ENCODE results near the gene IL1A. TPM values are rescaled to one million over a fixed set of nuclear protein-coding genes. Genes with fewer than 3 reads are reported as not detected.

The IL1A gene
- total RNA-seq, 2 experiments from 2014 or later: not detected

GRCh38 chr2:112754564-112754963 lies 29.7 kb downstream of the IL1A start:
- POLR2A ChIA-PET: interaction anchor here (1.7 kb wide), 1 partner anchor 19 kb away, joined by 3 read pairs; no protein-coding TSS in a partner anchor
- Mint-ChIP-seq H3K4me1 (ENCODE audit: low read depth) (peaks cover 40% of the 10 kb centered on the region), H3K36me3 (ENCODE audit: low read depth) (peaks cover 88% of the 10 kb centered on the region), H3K4me3 (no peak overlapping the region), H3K9me3 (ENCODE audit: insufficient read depth) (no peaks in the 10 kb centered on the region), H3K27me3 (ENCODE audit: low read depth) (no peaks in the 10 kb centered on the region), H3K27ac (no peak overlapping the region)
- no peak for ATAC-seq
- CTCF ChIA-PET: interaction anchor here (4.7 to 10.3 kb wide), 2 partner anchors 131 to 188 kb away, joined by 37 to 242 read pairs; no protein-coding TSS in a partner anchor
- no peak for DNase-seq

GRCh38 chr2:112752667-112753066 lies 31.6 kb downstream of the IL1A start:
- Mint-ChIP-seq H3K9me3 (ENCODE audit: insufficient read depth) (no peaks in the 10 kb centered on the region), H3K36me3 (ENCODE audit: low read depth) (peaks cover 88% of the 10 kb centered on the region), H3K27me3 (ENCODE audit: low read depth) (no peaks in the 10 kb centered on the region), H3K27ac (no peak overlapping the region), H3K4me1 (ENCODE audit: low read depth) (peaks cover 41% of the 10 kb centered on the region), H3K4me3 (no peak overlapping the region)
- POLR2A ChIA-PET: interaction anchor here (1.3 kb wide), 1 partner anchor 11 kb away, joined by 6 read pairs; no protein-coding TSS in a partner anchor
- DNase-seq: no peak
- CTCF ChIA-PET: interaction anchor here (0.9 to 10.3 kb wide), 7 partner anchors 11 to 189 kb away, joined by 3 to 242 read pairs (median 5); partner anchors contain the start of gene SLC20A1
- no peak for ATAC-seq

- DNase-seq: no peak
- peaks cover 41% of the 10 kb centered on the region for H3K4me1 Mint-ChIP-seq (ENCODE audit: low read depth)
- H3K27me3 Mint-ChIP-seq (ENCODE audit: low read depth): no peaks in the 10 kb centered on the region
- no peak overlapping the region for H3K4me3 Mint-ChIP-seq
- ChIA-PET POLR2A (no interaction called here), CTCF (interaction anchor here (0.8 to 10.3 kb wide), 5 partner anchors 12 to 191 kb away, joined by 3 to 242 read pairs (median 7); partner anchors contain the start of gene SLC20A1)
- no peaks in the 10 kb centered on the region for H3K9me3 Mint-ChIP-seq (ENCODE audit: insufficient read depth)
- H3K27ac Mint-ChIP-seq: no peak overlapping the region
- peaks cover 86% of the 10 kb centered on the region for H3K36me3 Mint-ChIP-seq (ENCODE audit: low read depth)
- no peak for ATAC-seq
These were observed 32.7 kb downstream of the IL1A start for GRCh38 chr2:112751451-112752197.

- Mint-ChIP-seq H3K36me3 (ENCODE audit: low read depth) (peaks cover 84% of the 10 kb centered on the region), H3K27ac (no peak overlapping the region), H3K4me1 (ENCODE audit: low read depth) (peaks cover 40% of the 10 kb centered on the region), H3K4me3 (no peak overlapping the region), H3K27me3 (ENCODE audit: low read depth) (no peaks in the 10 kb centered on the region), H3K9me3 (ENCODE audit: insufficient read depth) (no peaks in the 10 kb centered on the region)
- ChIA-PET CTCF (interaction anchor here (0.6 to 10.3 kb wide), 28 partner anchors 9 to 211 kb away, joined by 3 to 242 read pairs (median 6); partner anchors contain the start of gene SLC20A1), POLR2A (interaction anchor here (1.7 kb wide), 1 partner anchor 135 kb away, joined by 7 read pairs; no protein-coding TSS in a partner anchor)
- no peak for DNase-seq
- no peak for ATAC-seq
These were observed 33.8 kb downstream of the IL1A start for GRCh38 chr2:112750560-112750843.

GRCh38 chr2:112749755-112750559 lies 34.3 kb downstream of the IL1A start:
- Mint-ChIP-seq H3K27ac (peak overlapping the region; percentile 28), H3K4me1 (ENCODE audit: low read depth) (peaks cover 37% of the 10 kb centered on the region), H3K27me3 (ENCODE audit: low read depth) (no peaks in the 10 kb centered on the region), H3K4me3 (no peak overlapping the region), H3K9me3 (ENCODE audit: insufficient read depth) (no peaks in the 10 kb centered on the region), H3K36me3 (ENCODE audit: low read depth) (peaks cover 80% of the 10 kb centered on the region)
- POLR2A ChIA-PET: interaction anchor here (0.5 to 1.7 kb wide), 4 partner anchors 135 to 246 kb away, joined by 3 to 7 read pairs (median 4); no protein-coding TSS in a partner anchor
- CTCF ChIA-PET: interaction anchor here (0.6 to 10.3 kb wide), 59 partner anchors 10 to 249 kb away, joined by 3 to 242 read pairs (median 4); partner anchors contain the start of genes IL1A, IL1B and SLC20A1
- peak; percentile 87 for DNase-seq
- peak; percentile 93 for ATAC-seq

GRCh38 chr2:112740527-112740926 lies 43.8 kb downstream of the IL1A start:
- POLR2A ChIA-PET: interaction anchor here (0.7 kb wide), 1 partner anchor 109 kb away, joined by 3 read pairs; no protein-coding TSS in a partner anchor
- H3K36me3 Mint-ChIP-seq (ENCODE audit: low read depth): peaks cover 68% of the 10 kb centered on the region
- H3K4me1 Mint-ChIP-seq (ENCODE audit: low read depth): no peaks in the 10 kb centered on the region
- H3K27ac Mint-ChIP-seq: no peak overlapping the region
- no peak for ATAC-seq
- no peaks in the 10 kb centered on the region for H3K27me3 Mint-ChIP-seq (ENCODE audit: low read depth)
- H3K9me3 Mint-ChIP-seq (ENCODE audit: insufficient read depth): no peaks in the 10 kb centered on the region
- no peak overlapping the region for H3K4me3 Mint-ChIP-seq
- CTCF ChIA-PET: interaction anchor here (1.0 to 6.6 kb wide), 5 partner anchors 9 to 201 kb away, joined by 3 to 45 read pairs (median 16); no protein-coding TSS in a partner anchor
- no peak for DNase-seq

- ATAC-seq: no peak
- H3K4me1 Mint-ChIP-seq (ENCODE audit: low read depth): no peaks in the 10 kb centered on the region
- no peak for DNase-seq
- peaks cover 55% of the 10 kb centered on the region for H3K36me3 Mint-ChIP-seq (ENCODE audit: low read depth)
- ChIA-PET POLR2A (no interaction called here), CTCF (interaction anchor here (0.7 to 3.3 kb wide), 7 partner anchors 11 to 203 kb away, joined by 3 to 27 read pairs (median 5); no protein-coding TSS in a partner anchor)
- no peaks in the 10 kb centered on the region for H3K27me3 Mint-ChIP-seq (ENCODE audit: low read depth)
- no peak overlapping the region for H3K27ac Mint-ChIP-seq
- H3K9me3 Mint-ChIP-seq (ENCODE audit: insufficient read depth): no peaks in the 10 kb centered on the region
- H3K4me3 Mint-ChIP-seq: no peak overlapping the region
These were observed 46.6 kb downstream of the IL1A start for GRCh38 chr2:112737542-112738232.

- peaks cover 23% of the 10 kb centered on the region for H3K36me3 Mint-ChIP-seq (ENCODE audit: low read depth)
- H3K27me3 Mint-ChIP-seq (ENCODE audit: low read depth): peaks cover 3% of the 10 kb centered on the region
- no peak overlapping the region for H3K27ac Mint-ChIP-seq
- H3K4me1 Mint-ChIP-seq (ENCODE audit: low read depth): no peaks in the 10 kb centered on the region
- H3K4me3 Mint-ChIP-seq: no peak overlapping the region
- no peaks in the 10 kb centered on the region for H3K9me3 Mint-ChIP-seq (ENCODE audit: insufficient read depth)
- CTCF ChIA-PET: interaction anchor here (1.1 to 1.7 kb wide), 2 partner anchors 9 to 107 kb away, joined by 3 to 5 read pairs; no protein-coding TSS in a partner anchor
- DNase-seq: no peak
- POLR2A ChIA-PET: interaction anchor here (0.7 to 1.0 kb wide), 2 partner anchors 104 to 151 kb away, joined by 3 read pairs; no protein-coding TSS in a partner anchor
- ATAC-seq: no peak
These were observed 50.4 kb downstream of the IL1A start for GRCh38 chr2:112733871-112734270.

GRCh38 chr2:112733456-112733855 lies 50.8 kb downstream of the IL1A start:
- Mint-ChIP-seq H3K4me3 (no peak overlapping the region), H3K9me3 (ENCODE audit: insufficient read depth) (no peaks in the 10 kb centered on the region), H3K27me3 (ENCODE audit: low read depth) (peaks cover 5% of the 10 kb centered on the region), H3K27ac (no peak overlapping the region), H3K4me1 (ENCODE audit: low read depth) (no peaks in the 10 kb centered on the region), H3K36me3 (ENCODE audit: low read depth) (peaks cover 19% of the 10 kb centered on the region)
- DNase-seq (peak; percentile 8), ATAC-seq (no peak)
- ChIA-PET POLR2A (interaction anchor here (1.0 kb wide), 1 partner anchor 104 kb away, joined by 3 read pairs; no protein-coding TSS in a partner anchor), CTCF (interaction anchor here (1.1 to 1.7 kb wide), 2 partner anchors 9 to 107 kb away, joined by 3 to 5 read pairs; no protein-coding TSS in a partner anchor)

GRCh38 chr2:112731479-112731878 lies 52.8 kb downstream of the IL1A start:
- Mint-ChIP-seq H3K27me3 (ENCODE audit: low read depth) (peaks cover 13% of the 10 kb centered on the region), H3K27ac (no peak overlapping the region), H3K4me1 (ENCODE audit: low read depth) (peaks cover 7% of the 10 kb centered on the region), H3K9me3 (ENCODE audit: insufficient read depth) (no peaks in the 10 kb centered on the region), H3K4me3 (no peak overlapping the region), H3K36me3 (ENCODE audit: low read depth) (peaks cover 2% of the 10 kb centered on the region)
- ATAC-seq: no peak
- POLR2A ChIA-PET: no interaction called here
- DNase-seq: no peak
- CTCF ChIA-PET: interaction anchor here (1.2 to 10.0 kb wide), 2 partner anchors 8 to 102 kb away, joined by 3 to 335 read pairs; no protein-coding TSS in a partner anchor

- Mint-ChIP-seq H3K4me1 (ENCODE audit: low read depth) (peaks cover 12% of the 10 kb centered on the region), H3K27ac (no peak overlapping the region), H3K27me3 (ENCODE audit: low read depth) (peaks cover 13% of the 10 kb centered on the region), H3K36me3 (ENCODE audit: low read depth) (no peaks in the 10 kb centered on the region), H3K4me3 (no peak overlapping the region), H3K9me3 (ENCODE audit: insufficient read depth) (no peaks in the 10 kb centered on the region)
- DNase-seq: no peak
- POLR2A ChIA-PET: no interaction called here
- no peak for ATAC-seq
- CTCF ChIA-PET: interaction anchor here (1.2 to 10.0 kb wide), 2 partner anchors 8 to 101 kb away, joined by 3 to 335 read pairs; no protein-coding TSS in a partner anchor
These were observed 53.5 kb downstream of the IL1A start for GRCh38 chr2:112730791-112731190.

All from activated CD8-positive, alpha-beta T cell treated with anti-CD3 and anti-CD28 coated beads, Interleukin-2, amount 10 ng/mL, durations not matched to agents 7 days and 5 days (primary cell).